ENCODE measurements around the gene WFDC11. TPM values are rescaled to one million over a fixed set of nuclear protein-coding genes. Genes with fewer than 3 reads are reported as not detected.

Gene WFDC11
- total RNA-seq, 1 experiment from 2014 or later = not detected

DNA sequence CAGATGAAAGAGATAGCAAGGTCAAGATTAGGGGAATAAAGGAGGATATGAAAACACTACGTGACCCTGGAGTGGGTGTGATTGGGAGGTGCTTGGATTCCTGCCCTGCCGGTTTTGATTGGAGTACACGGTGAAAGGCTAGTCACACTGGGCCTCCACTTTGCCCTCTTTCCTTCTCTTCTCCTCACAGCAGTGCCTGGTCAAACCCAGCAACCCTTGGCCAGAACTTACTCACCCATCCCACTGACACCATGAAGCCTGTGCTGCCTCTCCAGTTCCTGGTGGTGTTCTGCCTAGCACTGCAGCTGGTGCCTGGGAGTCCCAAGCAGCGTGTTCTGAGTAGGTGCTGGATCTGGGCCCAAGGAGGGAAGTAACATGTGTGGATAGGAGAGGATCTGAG lies 31.8 kb upstream of the WFDC11 start, which contains the start of gene WFDC13:
WFDC13 (plus strand) TSS at position 166 of the 400 bp plus-strand sequence; CDS start at position 252, 86 bp downstream.
- no peaks in the 10 kb centered on the region for H3K79me1 ChIP-seq (ENCODE audit: insufficient read depth, low read depth, low read length, poor library complexity, severe bottlenecking)
- Mint-ChIP-seq H3K4me3 (no peak within 1 kb of the TSS), H3K27me3 (ENCODE audit: low read depth) (no peaks in the 10 kb centered on the region), H3K36me3 (ENCODE audit: insufficient read depth in 1 of 3, low read depth in 3 of 3) (peaks cover 0 to 2% (median 0%) of the 10 kb centered on the region in 3 experiments; a peak in 2 of 7 replicates), H3K4me1 (no peaks in the 10 kb centered on the region), H3K9me3 (no peaks in the 10 kb centered on the region; a peak in 1 of 5 replicates), H3K27ac (no peak within 1 kb of the TSS; a peak in 1 of 7 replicates)
- H3K27ac ChIP-seq (ENCODE audit: insufficient read length, low read depth, low read length) = no peak within 1 kb of the TSS
- H2AK5ac ChIP-seq (ENCODE audit: insufficient read length, low read length) = no peak within 1 kb of the TSS
- no peaks in the 10 kb centered on the region for H3K79me2 ChIP-seq (ENCODE audit: insufficient read depth, low read length)
- no peak within 1 kb of the TSS for H3K23ac ChIP-seq (ENCODE audit: insufficient read length, low read depth, low read length)
- H3K4ac ChIP-seq (ENCODE audit: low read depth, low read length) = no peak within 1 kb of the TSS
- no CpG with 5 or more reads among the region's 4 CpGs for WGBS (ENCODE audit: extremely low coverage, insufficient read length, low lambda C conversion rate)
- H4K8ac ChIP-seq (replicated peaks; ENCODE audit: insufficient read length, low read depth, low read length) = no peak within 1 kb of the TSS
- H3K23me2 ChIP-seq (ENCODE audit: insufficient read length, low read depth, low read length, poor library complexity, severe bottlenecking) = no peaks in the 10 kb centered on the region
- no peak within 1 kb of the TSS for H2BK20ac ChIP-seq (ENCODE audit: low read depth, low read length, poor library complexity, severe bottlenecking)
- H3K9ac ChIP-seq (ENCODE audit: extremely low read depth, insufficient read length, low read length) = no peak within 1 kb of the TSS
- no peak within 1 kb of the TSS for H3K14ac ChIP-seq (ENCODE audit: insufficient read depth, low read length)
- no peak within 1 kb of the TSS for H4K91ac ChIP-seq (ENCODE audit: insufficient read length, low read depth, low read length)
- H3K4me2 ChIP-seq (ENCODE audit: insufficient read depth, insufficient read length, low read length) = no peak within 1 kb of the TSS
- no peak within 1 kb of the TSS for H3T11ph ChIP-seq (ENCODE audit: low read length)
- no peak within 1 kb of the TSS for H3K56ac ChIP-seq (ENCODE audit: insufficient read length, low read depth, low read length)
- DNase-seq = no peak
- H3K4me1 ChIP-seq (ENCODE audit: insufficient read depth, low read length) = no peaks in the 10 kb centered on the region
- H2BK120ac ChIP-seq (ENCODE audit: low read depth, low read length, poor library complexity, severe bottlenecking) = no peak within 1 kb of the TSS
- no peak within 1 kb of the TSS for H2AFZ ChIP-seq (ENCODE audit: low read length)
- no peak within 1 kb of the TSS for H2BK15ac ChIP-seq (ENCODE audit: low read depth, low read length)
- H3K18ac ChIP-seq (ENCODE audit: insufficient read length, low read depth, low read length) = no peak within 1 kb of the TSS
- no peaks in the 10 kb centered on the region for H3K27me3 ChIP-seq (ENCODE audit: insufficient read depth, low read length)
- H2BK12ac ChIP-seq (ENCODE audit: insufficient read length, low read depth, low read length) = no peak within 1 kb of the TSS
- H4K20me1 ChIP-seq (ENCODE audit: control insufficient read depth, insufficient read depth, insufficient read length) = no peaks in the 10 kb centered on the region
- H2BK5ac ChIP-seq (ENCODE audit: insufficient read length, low read length) = no peak within 1 kb of the TSS
- no peaks in the 10 kb centered on the region for H3K9me3 ChIP-seq (ENCODE audit: control insufficient read depth, low read depth, low read length)
- H4K5ac ChIP-seq (ENCODE audit: insufficient read length, low read depth, low read length) = no peak within 1 kb of the TSS
- no peak for TF ChIP-seq CTCF (conservative IDR thresholded peaks at IDR 0.05)

Data from H9 (cell line).